ENCODE data around the gene TLN1. TPM values are rescaled to one million over a fixed set of nuclear protein-coding genes. Genes with fewer than 3 reads are reported as not detected.

Gene TLN1
- total and polyA plus RNA-seq, 10 of the 15 experiments (the other 5 are each of a cell fraction or from before 2014, with no cell fraction given) = 11.6 to 305 (median 71.9) TPM

GRCh38 chr9:35652829-35653209, 79.2 kb downstream of the TLN1 start:
- 86% methylated on average over 8 of the region's 8 CpGs for WGBS (ENCODE audit: insufficient coverage, insufficient replicate concordance, low lambda C conversion rate, missing lambda C conversion rate)
- BruUV-seq (replicated peaks) = no TSS peak
- Histone ChIP-seq H3K4me3 (no peak overlapping the region), H3K27ac (ENCODE audit: control insufficient read depth, insufficient read depth) (no peak overlapping the region), H3K9me3 (replicated peaks; ENCODE audit: control insufficient read depth, insufficient read depth, low read length) (no peaks in the 10 kb centered on the region), H3K9ac (ENCODE audit: control insufficient read depth, insufficient read depth, low read length) (no peak overlapping the region), H4K20me1 (ENCODE audit: control insufficient read depth, insufficient read depth) (no peaks in the 10 kb centered on the region), H3K4me1 (ENCODE audit: control insufficient read depth, insufficient read depth, low read length) (peaks cover 30% of the 10 kb centered on the region), H3K36me3 (ENCODE audit: control insufficient read depth in 2 of 2, insufficient read depth in 2 of 2, low read length in 1 of 2) (no peaks in the 10 kb centered on the region), H3K79me2 (ENCODE audit: control insufficient read depth, insufficient read depth, low read length) (peaks cover 18% of the 10 kb centered on the region), H3K27me3 (replicated peaks in 1 of 2; ENCODE audit: control insufficient read depth in 2 of 2, insufficient read depth in 2 of 2, low read length in 1 of 2) (no peaks in the 10 kb centered on the region), H2AFZ (ENCODE audit: control insufficient read depth, low read depth, low read length) (no peak overlapping the region), H3K4me2 (ENCODE audit: control insufficient read depth, insufficient read depth) (no peak overlapping the region)
- intact Hi-C loops (cut with micrococcal nuclease; ENCODE audit: unreplicated experiment) = loop anchor here (10.0 kb wide), 1 partner anchor 172 kb away; the partner anchor contains the start of genes FAM221B and TMEM8B
- ChIA-PET CTCF (interaction anchor here (1.6 to 8.8 kb wide), 4 partner anchors 11 to 77 kb away, joined by 3 to 139 read pairs (median 66); partner anchors contain the start of genes ARHGEF39, CREB3 and TLN1), SMC1A (ENCODE audit: uncharacterized antibody, unreplicated experiment) (interaction anchor here (1.4 kb wide), 1 partner anchor 11 kb away, joined by 3 read pairs; no protein-coding TSS in a partner anchor), RAD21 (ENCODE audit: unreplicated experiment) (interaction anchor here (0.7 to 9.6 kb wide), 2 partner anchors 33 to 76 kb away, joined by 3 to 133 read pairs; partner anchors contain the start of genes CREB3 and TLN1), POLR2A (interaction anchor here (8.1 to 11.1 kb wide), 2 partner anchors 8 to 77 kb away, joined by 127 to 163 read pairs; partner anchors contain the start of genes ARHGEF39, CCDC107, CREB3 and RMRP)
- in situ Hi-C loops (cut with MboI) = no loop called here
- no peak for ATAC-seq
- TF ChIP-seq YY1 (IDR thresholded peaks at IDR 0.05; ENCODE audit: low read depth, low read length) = no peak
- TF ChIP-seq CBX5 (IDR thresholded peaks at IDR 0.05; ENCODE audit: low read depth) = no peak
- TF ChIP-seq BMI1 (IDR thresholded peaks at IDR 0.05; ENCODE audit: borderline replicate concordance) = no peak
- no peak for TF ChIP-seq ATF7 (IDR thresholded peaks at IDR 0.05; ENCODE audit: low read depth)
- TF ChIP-seq NR2F1 (conservative IDR thresholded peaks at IDR 0.05) = no peak
- TF ChIP-seq NR2C2 (IDR thresholded peaks at IDR 0.05; ENCODE audit: borderline replicate concordance, control insufficient read depth, insufficient read length, low read depth) = no peak
- no peak for TF ChIP-seq ATF2 (IDR thresholded peaks at IDR 0.05; ENCODE audit: low read length)
- TF ChIP-seq USF2 (IDR thresholded peaks at IDR 0.05; ENCODE audit: borderline replicate concordance, low read depth, low read length) = no peak
- TF ChIP-seq ATF3 (IDR thresholded peaks at IDR 0.05; ENCODE audit: borderline replicate concordance, extremely low read depth, low read depth, low read length) = no peak
- TF ChIP-seq JUND (IDR thresholded peaks at IDR 0.05; ENCODE audit: low read depth, low read length) = no peak
- TF ChIP-seq EGR1 (IDR thresholded peaks at IDR 0.05; ENCODE audit: borderline replicate concordance in 1 of 2, low read depth in 2 of 2, low read length in 2 of 2) = no peak
- no peak for TF ChIP-seq SIX5 (IDR thresholded peaks at IDR 0.05; ENCODE audit: low read depth, low read length, severe bottlenecking)
- no peak for TF ChIP-seq POLR2AphosphoS2 (IDR thresholded peaks at IDR 0.05; ENCODE audit: low read depth, low read length)
- no peak for TF ChIP-seq NFIC (IDR thresholded peaks at IDR 0.05; ENCODE audit: low read depth, low read length)
- DNase-seq (ENCODE audit: low read depth, low spot score) = no peak
- no peak for FAIRE-seq
